HG02763 (cell line): ENCODE results near the gene RAB11A.
A peak's percentile ranks its signal among the peaks of the same experiment; 100 is the strongest.

Experiments
- ATAC-seq: cut with Tn5 transposase; IDR thresholded peaks from one replicate; pipeline ENCODE4 v1.9.1; 2021; ENCODE audit warnings: mild to moderate bottlenecking, moderate library complexity; ENCODE audit not compliant: unreplicated experiment

The RAB11A gene

GRCh38 chr15:65869126-65869953, at the start of gene RAB11A:
TSS of gene RAB11A (plus strand) at chr15:65869491. CDS start at chr15:65869586, 95 bp downstream.
- ATAC-seq = peak; percentile 85

DNA sequence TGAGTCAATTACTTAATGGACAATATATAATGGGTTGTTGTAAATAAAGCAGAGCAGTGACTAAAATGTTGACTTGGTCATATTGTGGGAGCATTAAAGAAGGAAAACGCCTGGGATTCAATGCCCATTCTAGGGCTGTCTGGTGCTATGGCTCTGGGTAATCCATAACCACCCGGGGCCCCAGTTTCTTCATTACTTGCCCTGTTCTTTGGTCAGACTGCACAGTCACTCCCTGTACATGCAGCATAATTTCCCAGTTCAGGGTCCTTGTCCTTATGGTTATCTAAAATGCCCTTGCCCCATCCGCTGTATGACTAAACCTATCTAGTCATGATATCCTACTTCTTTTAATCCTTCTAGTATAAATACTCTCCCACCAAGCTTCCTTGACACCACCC, 49.7 kb upstream of the RAB11A start:
- ATAC-seq = no peak

GRCh38 chr15:65821070-65821469, 48.2 kb upstream of the RAB11A start:
- ATAC-seq = no peak

GRCh38 chr15:65822316-65822715, 47.0 kb upstream of the RAB11A start:
- no peak for ATAC-seq

- no peak for ATAC-seq
Observed at GRCh38 chr15:65824031-65824743, 45.1 kb upstream of the RAB11A start.

DNA sequence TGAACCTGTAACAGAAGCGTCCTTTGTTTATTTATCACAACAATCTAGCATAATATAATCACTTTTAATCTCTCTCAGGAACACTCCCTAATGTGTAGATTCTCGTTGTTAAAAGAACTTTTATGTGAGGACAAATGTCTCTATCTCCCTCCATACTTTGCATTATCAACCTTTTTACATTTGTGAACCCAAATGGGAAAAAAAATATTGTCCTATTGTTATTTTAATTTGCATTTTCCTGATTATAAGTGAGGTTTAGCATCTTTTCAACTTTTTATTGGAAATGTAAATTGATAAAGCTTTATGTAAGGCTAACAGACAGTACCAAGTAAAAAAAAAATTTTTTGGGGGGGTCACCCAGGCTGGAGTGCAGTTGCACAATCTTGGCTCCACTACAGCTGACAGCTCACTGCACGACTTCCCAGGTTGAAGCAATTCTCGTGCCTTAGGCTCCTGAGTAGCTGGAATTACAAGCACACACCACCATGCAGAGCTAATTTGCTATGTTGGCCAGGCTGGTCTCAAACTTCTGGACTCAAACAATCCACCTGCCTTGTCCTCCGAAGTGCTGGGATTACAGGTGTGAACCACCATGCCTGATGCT, 44.2 kb upstream of the RAB11A start:
- ATAC-seq = no peak

- ATAC-seq = no peak
Observed at GRCh38 chr15:65827065-65827464, 42.2 kb upstream of the RAB11A start.

- ATAC-seq = no peak
Observed at GRCh38 chr15:65828585-65828984, 40.7 kb upstream of the RAB11A start.

DNA sequence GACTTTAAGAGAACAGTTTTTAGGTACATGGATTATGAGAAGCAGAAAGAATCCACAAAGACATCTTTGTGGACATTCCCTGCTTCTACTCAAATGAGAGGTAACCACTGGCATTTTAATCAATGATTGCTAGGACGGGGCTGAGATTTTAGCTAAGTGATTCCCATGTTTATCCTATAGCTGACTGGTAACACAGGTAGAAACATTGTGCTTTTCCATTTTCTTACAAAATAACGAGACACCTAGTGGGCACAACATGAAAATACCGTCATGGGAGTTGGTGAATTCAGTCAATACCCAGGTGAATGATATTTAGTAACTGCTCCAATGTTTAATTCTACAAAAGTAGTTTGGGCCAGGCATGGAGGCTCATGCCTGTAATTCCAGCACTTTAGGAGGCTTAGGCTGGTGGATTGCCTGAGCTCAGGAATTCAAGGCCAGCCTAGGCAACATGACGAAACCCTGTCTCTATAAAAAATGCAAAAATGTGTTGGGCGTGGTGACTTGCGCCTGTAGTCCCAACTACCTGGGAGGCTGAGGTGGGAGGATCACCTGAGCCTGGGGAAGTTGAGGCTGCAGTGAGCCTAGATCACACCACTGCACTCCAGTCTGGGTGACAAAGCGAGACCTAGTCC, 40.0 kb upstream of the RAB11A start:
- ATAC-seq = no peak

DNA sequence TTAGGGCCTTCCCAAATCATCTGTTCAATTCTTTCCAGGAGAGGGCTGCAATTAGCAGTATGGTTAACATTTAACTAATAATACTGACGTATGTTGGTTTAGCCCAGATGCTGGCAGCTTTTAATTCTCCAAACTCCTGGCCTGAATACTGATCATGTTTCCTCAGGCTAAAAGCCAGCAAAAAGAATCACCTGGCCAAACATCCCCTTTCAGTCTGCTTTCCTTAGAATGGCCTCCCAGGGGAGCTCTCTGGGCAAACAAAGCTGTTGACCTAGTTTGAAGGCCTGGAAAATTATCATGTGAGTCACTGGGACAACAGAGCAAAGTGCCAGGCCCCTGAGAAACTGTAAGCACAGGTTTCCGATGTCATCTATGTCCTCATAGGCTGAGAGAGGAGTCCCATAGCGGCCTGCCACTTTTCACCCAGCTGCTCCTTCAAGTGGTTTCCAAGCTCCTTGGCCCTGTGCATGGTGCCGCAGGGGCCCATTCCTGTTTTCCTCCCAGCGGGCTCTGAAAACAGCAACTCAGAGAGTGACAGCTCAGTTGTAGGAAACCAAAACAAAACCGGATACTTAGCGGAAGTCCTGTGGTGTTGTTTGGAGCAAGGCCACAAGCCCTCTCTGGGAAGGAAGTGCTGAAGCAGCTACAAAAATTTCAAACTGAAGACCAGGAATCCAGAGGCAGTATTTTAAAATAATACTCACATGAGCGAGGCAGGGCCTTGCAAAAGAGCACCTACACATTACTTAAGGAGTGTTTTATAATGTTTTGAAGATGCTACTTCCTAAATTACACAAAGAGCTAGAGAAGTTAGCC, 36.5 kb upstream of the RAB11A start:
- no peak for ATAC-seq

DNA sequence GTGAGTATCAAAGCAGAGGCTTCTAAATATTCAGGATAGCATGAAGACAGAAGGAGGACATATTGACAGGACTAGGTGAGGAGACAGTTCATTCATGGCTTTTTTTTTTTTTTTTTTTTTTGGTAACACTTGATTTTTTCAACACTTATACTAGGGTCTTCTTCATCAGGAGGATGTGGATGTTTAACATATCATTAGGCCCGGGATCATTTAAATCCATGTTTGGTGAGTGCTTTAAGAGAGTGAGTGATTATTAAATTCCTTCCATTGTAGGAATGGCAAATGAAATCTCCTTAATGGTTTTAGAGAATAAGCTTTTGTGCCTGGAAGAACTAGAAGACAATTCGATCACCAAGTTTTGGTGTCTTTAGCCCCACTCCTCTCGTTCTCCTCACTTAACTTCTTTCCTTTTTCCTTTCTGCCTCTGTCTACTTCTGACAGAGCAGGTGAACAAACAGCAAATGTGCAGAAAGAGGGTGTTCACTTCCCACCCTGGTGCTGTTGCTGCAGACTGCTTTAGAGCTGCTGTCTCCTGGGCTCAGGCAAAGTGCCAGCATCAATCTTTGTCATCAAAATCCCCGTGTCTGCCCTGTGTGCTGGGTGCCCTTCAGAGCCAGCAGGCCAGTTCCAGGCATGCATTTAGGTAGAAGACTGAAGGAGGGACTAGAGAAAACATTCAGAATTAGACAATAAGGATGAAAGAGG, 35.6 kb upstream of the RAB11A start:
- no peak for ATAC-seq

DNA sequence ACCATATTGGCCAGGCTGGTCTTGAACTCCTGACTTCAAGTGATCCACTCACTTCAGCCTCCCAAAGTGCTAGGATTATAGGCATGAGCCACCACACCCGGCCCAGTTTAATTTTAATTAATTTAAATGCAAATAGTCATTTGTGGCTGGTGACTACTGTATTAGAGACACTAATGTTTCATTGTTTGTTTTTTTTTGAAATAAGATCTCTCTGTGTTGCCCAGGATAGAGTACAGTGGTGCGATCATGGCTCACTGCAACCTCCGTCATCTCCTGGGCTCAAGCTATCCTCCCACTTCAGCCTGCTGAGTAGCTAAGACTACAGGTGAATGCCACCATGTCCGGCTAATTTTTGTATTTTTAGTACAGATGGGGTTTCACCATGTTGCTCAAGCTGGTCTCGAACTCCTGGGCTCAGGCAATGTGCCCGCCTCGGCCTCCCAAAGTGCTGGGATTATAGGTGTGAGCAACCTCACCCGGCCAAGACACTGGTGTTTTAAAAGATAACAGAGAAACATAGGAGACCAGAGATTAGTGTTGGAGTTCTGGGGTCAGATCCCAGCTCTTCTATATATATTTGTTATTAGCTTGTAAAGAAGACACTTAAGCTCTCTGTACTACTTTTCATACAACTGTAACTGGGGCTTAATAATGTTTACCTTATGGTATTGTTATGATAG, 34.5 kb upstream of the RAB11A start:
- no peak for ATAC-seq

GRCh38 chr15:65835447-65835846, 33.8 kb upstream of the RAB11A start:
- ATAC-seq = no peak

GRCh38 chr15:65836665-65837064, 32.6 kb upstream of the RAB11A start:
- no peak for ATAC-seq

- no peak for ATAC-seq
Observed at GRCh38 chr15:65837301-65838294, 31.7 kb upstream of the RAB11A start.

GRCh38 chr15:65839354-65839901, 29.9 kb upstream of the RAB11A start:
- ATAC-seq = no peak

DNA sequence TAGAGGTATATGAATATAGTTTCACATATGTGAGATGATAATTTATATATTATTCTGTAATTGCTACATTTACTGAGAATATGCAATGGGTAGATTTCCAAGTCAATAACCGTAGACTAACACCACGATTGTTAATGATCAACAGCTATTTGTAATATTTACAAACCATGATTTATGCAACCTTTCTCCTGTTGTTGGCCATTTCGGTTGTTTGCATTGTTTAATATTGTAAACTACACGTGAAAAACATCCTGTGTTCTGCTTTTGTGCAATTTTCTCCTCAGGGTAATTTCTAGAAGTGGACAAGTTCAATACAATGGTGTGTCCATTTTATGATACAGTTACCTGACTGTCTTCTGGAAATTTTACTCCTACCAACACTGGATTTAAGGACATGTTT, 29.3 kb upstream of the RAB11A start:
- no peak for ATAC-seq
